Neuronal stem cell (in vitro differentiated cells): ENCODE results near the gene MAP3K12.
A peak's percentile ranks its signal among the peaks of the same experiment; 100 is the strongest.

Experiments used
- DNase-seq: peaks from one replicate; pipeline ENCODE4 v3.0.0-alpha.2; 2013; ENCODE audit warnings: low spot score
- H2AFZ ChIP-seq: one replicate; pipeline ENCODE4 v1.6.1; 2013; ENCODE audit warnings: mild to moderate bottlenecking, low read length, inconsistent platforms
- H2AK5ac ChIP-seq: 2 replicates; pipeline ENCODE4 v1.6.1; 2013; ENCODE audit warnings: low read depth, mild to moderate bottlenecking, inconsistent platforms, low read length, moderate library complexity, mixed read lengths
- H2BK120ac ChIP-seq: 2 replicates; pipeline ENCODE4 v1.6.1; 2013; ENCODE audit warnings: low read depth, mild to moderate bottlenecking, inconsistent platforms, low read length, moderate library complexity, mixed read lengths
- H2BK12ac ChIP-seq: one replicate; pipeline ENCODE4 v1.6.1; 2013; ENCODE audit warnings: low read length, inconsistent platforms
- H2BK15ac ChIP-seq: 2 replicates; pipeline ENCODE4 v1.6.1; 2013; ENCODE audit warnings: mild to moderate bottlenecking, low read length, inconsistent platforms, mixed read lengths
- H2BK5ac ChIP-seq: one replicate; pipeline ENCODE4 v1.6.1; 2013; ENCODE audit warnings: inconsistent platforms, mild to moderate bottlenecking, low read length, moderate library complexity
- H3K14ac ChIP-seq: one replicate; pipeline ENCODE4 v1.6.1; 2013; ENCODE audit warnings: low read length, inconsistent platforms
- H3K18ac ChIP-seq: 2 replicates; pipeline ENCODE4 v1.6.1; 2013; ENCODE audit warnings: low read length, inconsistent platforms
- H3K23ac ChIP-seq: 2 replicates; pipeline ENCODE4 v1.6.1; 2013; ENCODE audit warnings: low read depth, mild to moderate bottlenecking, mixed read lengths, low read length, inconsistent platforms; ENCODE audit not compliant: poor library complexity
- H3K27ac ChIP-seq: replicated peaks from 3 replicates; pipeline ENCODE4 v1.5.1; 2013; ENCODE audit warnings: low read length, inconsistent platforms
- H3K27me3 ChIP-seq, 3 experiments: 2 replicates each; pipeline ENCODE4 v1.6.1; 2013; ENCODE audit warnings: low read length in 3 of 3, mild to moderate bottlenecking in 2 of 3, inconsistent platforms in 1 of 3, low read depth in 1 of 3, mixed read lengths in 1 of 3, moderate library complexity in 1 of 3; ENCODE audit not compliant: control insufficient read depth in 3 of 3, insufficient read depth in 3 of 3
- H3K36me3 ChIP-seq, 2 donors: replicated peaks in 1 of 2; 2 replicates each; pipeline ENCODE4 v1.6.1; 2013; ENCODE audit warnings: low read length in 2 of 2; ENCODE audit not compliant: control insufficient read depth in 2 of 2, insufficient read depth in 2 of 2
- H3K4ac ChIP-seq: 2 replicates; pipeline ENCODE4 v1.6.1; 2013; ENCODE audit warnings: inconsistent platforms, mild to moderate bottlenecking, low read length, moderate library complexity
- H3K4me1 ChIP-seq, 2 donors: 1 replicate in 1 of 2; 2 replicates in 1 of 2; pipeline ENCODE4 v1.6.1; 2013; ENCODE audit warnings: low read length in 2 of 2, low read depth in 1 of 2; ENCODE audit not compliant: control insufficient read depth in 2 of 2, insufficient read depth in 1 of 2
- H3K4me2 ChIP-seq: one replicate; pipeline ENCODE4 v1.6.1; 2013; ENCODE audit warnings: mild to moderate bottlenecking, low read length, inconsistent platforms; ENCODE audit not compliant: insufficient read depth, poor library complexity, severe bottlenecking
- H3K4me3 ChIP-seq, 2 donors: 2 replicates each; pipeline ENCODE4 v1.5.1; 2013; ENCODE audit warnings: low read length in 2 of 2, mild to moderate bottlenecking in 2 of 2, inconsistent platforms in 1 of 2, moderate library complexity in 1 of 2
- H3K79me1 ChIP-seq: one replicate; pipeline ENCODE4 v1.6.1; 2013; ENCODE audit warnings: low read depth, mild to moderate bottlenecking, inconsistent platforms, low read length, moderate library complexity
- H3K9ac ChIP-seq: one replicate; pipeline ENCODE4 v1.6.1; 2013; ENCODE audit warnings: mild to moderate bottlenecking, low read depth, low read length, inconsistent platforms; ENCODE audit not compliant: poor library complexity
- H3K9me3 ChIP-seq, 2 donors: replicated peaks in 1 of 2; 2 replicates each; pipeline versions ENCODE3 to v1.6.1; 2013; ENCODE audit warnings: low read length in 2 of 2, mild to moderate bottlenecking in 2 of 2, inconsistent platforms in 1 of 2, low read depth in 1 of 2, mixed read lengths in 1 of 2, moderate library complexity in 1 of 2; ENCODE audit not compliant: control insufficient read depth in 2 of 2, insufficient read depth in 1 of 2
- H4K8ac ChIP-seq: one replicate; pipeline ENCODE4 v1.6.1; 2013; ENCODE audit warnings: low read depth, mild to moderate bottlenecking, inconsistent platforms, low read length, moderate library complexity
- H4K91ac ChIP-seq: one replicate; pipeline ENCODE4 v1.6.1; 2013; ENCODE audit warnings: low read length, low read depth, mild to moderate bottlenecking, inconsistent platforms; ENCODE audit not compliant: poor library complexity
- WGBS, 2 donors: extraction: QIAGEN DNeasy Blood & Tissue Kit; methylation state at CpG; one replicate each; pipeline ENCODE4 v1.1.7; 2013; ENCODE audit warnings: missing lambda C conversion rate in 2 of 2, mixed read lengths in 1 of 2; ENCODE audit not compliant: insufficient read length in 2 of 2, insufficient replicate concordance in 1 of 2; ENCODE audit errors: extremely low coverage in 2 of 2; 5-methylcytosine and 5-hydroxymethylcytosine counted together

MAP3K12 gene

DNA sequence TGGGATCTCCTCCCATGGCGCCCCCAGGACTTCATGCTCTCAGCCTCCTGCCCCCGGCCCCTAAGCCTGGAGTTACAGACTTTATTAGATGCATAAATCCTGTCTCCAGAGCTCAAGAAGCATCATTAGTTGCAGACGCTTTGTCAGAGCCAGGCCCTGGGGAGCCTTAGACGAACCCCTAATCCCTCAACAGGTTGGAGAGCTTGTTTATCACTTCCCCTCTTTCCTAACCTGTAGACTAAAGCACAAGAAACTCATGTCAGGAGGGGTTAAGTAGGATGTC lies 8.3 kb upstream of the MAP3K12 start:
- H2BK15ac ChIP-seq = no peak overlapping the region
- no peak overlapping the region for H3K4me2 ChIP-seq
- no peak overlapping the region for H2AK5ac ChIP-seq
- DNase-seq = no peak
- no peaks in the 10 kb centered on the region for H3K27me3 ChIP-seq
- no peak overlapping the region for H2BK5ac ChIP-seq
- H2AFZ ChIP-seq = no peak overlapping the region
- H4K8ac ChIP-seq = no peak overlapping the region
- H3K36me3 ChIP-seq = peaks cover 19 to 72% of the 10 kb centered on the region in 2 donors
- no peak overlapping the region for H2BK120ac ChIP-seq
- no peak overlapping the region for H3K14ac ChIP-seq
- H3K4ac ChIP-seq = no peak overlapping the region
- peaks cover 2% of the 10 kb centered on the region for H3K79me1 ChIP-seq
- WGBS, 2 donors = no CpG with 5 or more reads among the region's 4 CpGs
- H3K4me1 ChIP-seq = no peaks in the 10 kb centered on the region
- no peak overlapping the region for H2BK12ac ChIP-seq
- no peak overlapping the region for H4K91ac ChIP-seq
- no peak overlapping the region for H3K23ac ChIP-seq
- no peak overlapping the region for H3K18ac ChIP-seq
- H3K9me3 ChIP-seq = no peaks in the 10 kb centered on the region
- H3K27ac ChIP-seq = no peak overlapping the region
- no peak overlapping the region for H3K4me3 ChIP-seq
- H3K9ac ChIP-seq = no peak overlapping the region

DNA sequence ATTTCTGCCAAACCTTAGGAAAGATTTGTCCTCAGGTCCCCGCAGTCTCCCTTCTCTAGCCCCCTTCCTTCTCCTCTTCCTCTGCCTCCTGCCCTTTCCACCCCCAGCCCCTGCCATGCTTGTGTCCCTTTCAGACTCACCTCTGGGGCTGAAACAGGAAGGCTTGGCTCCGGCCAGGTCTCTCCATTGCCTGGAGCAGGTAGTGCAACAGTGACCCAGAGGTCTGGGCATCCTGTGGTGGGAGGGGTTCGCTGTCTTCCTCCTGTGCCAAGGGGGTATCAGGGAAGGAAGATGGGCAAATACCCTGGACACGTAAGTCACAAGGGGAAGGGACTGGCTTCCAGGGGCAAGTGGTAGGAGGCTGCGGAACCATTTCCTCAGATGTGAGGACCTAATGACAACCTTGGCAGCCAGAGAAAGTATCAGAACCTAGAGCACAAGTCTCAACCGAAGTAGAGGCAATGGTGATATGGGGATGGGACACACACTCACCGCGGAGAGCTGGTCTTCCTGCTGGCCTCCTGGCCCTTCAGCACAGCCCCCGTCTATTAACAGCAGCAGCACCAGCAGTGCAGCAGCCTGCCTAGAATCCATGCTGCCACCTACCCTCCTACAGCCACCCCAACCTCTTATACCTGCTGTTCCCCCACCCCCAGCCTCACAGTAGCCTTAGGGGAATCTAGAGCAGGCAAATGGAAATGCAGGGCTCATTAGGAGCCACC lies 7.8 kb upstream of the MAP3K12 start, which contains the start of gene NPFF:
Gene NPFF, minus strand, starts transcription at position 604 of the 722 bp plus-strand sequence. Its CDS starts 10 bp downstream, at position 594.
- Histone ChIP-seq H2AFZ (no peak within 1 kb of the TSS), H3K27ac (no peak within 1 kb of the TSS), H2BK12ac (no peak within 1 kb of the TSS), H3K4ac (no peak within 1 kb of the TSS), H4K91ac (no peak within 1 kb of the TSS), H3K4me1 (peaks cover 2% of the 10 kb centered on the region in 2 donors), H2BK15ac (no peak within 1 kb of the TSS), H3K4me2 (no peak within 1 kb of the TSS), H3K9ac (no peak within 1 kb of the TSS), H2BK5ac (no peak within 1 kb of the TSS), H3K27me3 (no peaks in the 10 kb centered on the region), H3K23ac (no peak within 1 kb of the TSS), H3K36me3 (peaks cover 18 to 68% of the 10 kb centered on the region in 2 donors), H2AK5ac (no peak within 1 kb of the TSS), H3K9me3 (no peaks in the 10 kb centered on the region), H3K14ac (no peak within 1 kb of the TSS), H3K4me3 (no peak within 1 kb of the TSS), H2BK120ac (no peak within 1 kb of the TSS), H3K18ac (no peak within 1 kb of the TSS), H4K8ac (no peak within 1 kb of the TSS), H3K79me1 (peaks cover 2% of the 10 kb centered on the region)
- DNase-seq = no peak
- WGBS, 2 donors = no CpG with 5 or more reads among the region's 9 CpGs

DNA sequence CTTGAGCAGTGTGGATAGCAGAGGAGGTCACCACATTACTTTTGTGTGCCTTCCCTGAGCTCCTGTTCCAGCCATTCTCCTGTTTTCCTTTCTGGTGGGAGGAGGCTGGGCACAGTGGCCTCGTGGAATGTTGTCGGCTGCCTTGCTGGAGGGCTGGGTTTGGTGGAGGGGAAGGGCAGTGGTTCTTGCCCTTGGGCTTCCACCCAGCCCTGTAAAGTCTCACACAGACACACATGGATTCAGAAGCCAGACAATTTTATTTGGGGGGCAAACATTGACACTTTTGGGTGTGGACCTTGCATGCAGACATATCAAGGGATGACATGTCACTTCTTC lies 7.2 kb upstream of the MAP3K12 start:
- Histone ChIP-seq H2BK15ac (no peak overlapping the region), H2BK5ac (no peak overlapping the region), H2BK120ac (no peak overlapping the region), H3K27me3 (no peaks in the 10 kb centered on the region), H3K4me1 (peaks cover 8% of the 10 kb centered on the region in 2 donors), H2AK5ac (no peak overlapping the region), H3K4me3 (no peak overlapping the region), H3K9ac (no peak overlapping the region), H3K18ac (no peak overlapping the region), H3K27ac (no peak overlapping the region), H2AFZ (no peak overlapping the region), H3K14ac (no peak overlapping the region), H3K9me3 (no peaks in the 10 kb centered on the region), H3K23ac (no peak overlapping the region), H3K4me2 (no peak overlapping the region), H4K91ac (no peak overlapping the region), H3K79me1 (peaks cover 6% of the 10 kb centered on the region), H4K8ac (no peak overlapping the region), H2BK12ac (no peak overlapping the region), H3K36me3 (peaks cover 15 to 62% of the 10 kb centered on the region in 2 donors), H3K4ac (no peak overlapping the region)
- no peak for DNase-seq
- no CpG with 5 or more reads among the region's 2 CpGs for WGBS, 2 donors

DNA sequence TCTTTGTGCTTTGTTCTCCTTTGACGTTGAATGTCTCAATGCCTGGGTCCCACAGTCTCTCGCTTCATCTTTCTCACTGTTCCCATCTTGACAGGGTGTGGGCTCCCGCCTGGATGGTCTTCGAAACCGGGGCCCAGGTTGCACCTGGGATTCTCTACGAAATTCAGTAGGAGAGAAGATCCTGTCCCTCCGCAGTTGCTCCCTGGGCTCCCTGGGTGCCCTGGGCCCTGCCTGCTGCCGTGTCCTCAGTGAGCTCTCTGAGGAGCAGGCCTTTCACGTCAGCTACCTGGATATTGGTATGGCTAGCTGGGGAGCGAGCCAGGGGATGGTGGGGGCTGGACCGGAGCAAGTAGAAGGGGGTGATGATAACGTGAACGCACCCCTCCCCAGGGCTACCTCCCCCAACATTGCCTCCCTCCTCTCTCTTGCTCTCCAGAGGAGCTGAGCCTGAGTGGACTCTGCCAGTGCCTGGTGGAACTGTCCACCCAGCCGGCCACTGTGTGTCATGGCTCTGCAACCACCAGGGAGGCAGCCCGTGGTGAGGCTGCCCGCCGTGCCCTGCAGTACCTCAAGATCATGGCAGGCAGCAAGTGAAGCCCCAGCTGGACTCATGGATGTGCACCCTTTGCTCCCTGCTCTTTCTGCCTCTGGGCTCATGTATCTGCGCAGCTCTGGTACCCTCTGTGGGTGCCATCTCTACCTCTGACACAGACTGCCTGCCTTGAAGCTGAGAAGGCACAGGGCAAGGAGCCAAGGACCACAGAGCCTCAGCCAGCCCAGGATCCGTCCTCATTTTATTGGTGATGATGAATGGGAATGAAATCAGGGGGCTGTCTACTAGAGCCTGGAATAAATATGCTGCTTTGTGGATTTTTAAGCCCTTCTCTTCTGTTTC lies 6.5 kb upstream of the MAP3K12 start:
- DNase-seq = no peak
- Histone ChIP-seq H3K9ac (peak overlapping the region; percentile 3), H3K27ac (no peak overlapping the region), H3K36me3 (peaks cover 14 to 59% of the 10 kb centered on the region in 2 donors), H2AK5ac (peak overlapping the region; percentile 25), H3K4me1 (peaks cover 8% of the 10 kb centered on the region in 2 donors), H3K27me3 (no peaks in the 10 kb centered on the region), H3K9me3 (no peaks in the 10 kb centered on the region), H4K8ac (no peak overlapping the region), H3K14ac (no peak overlapping the region), H2BK5ac (no peak overlapping the region), H2AFZ (no peak overlapping the region), H3K4me3 (no peak overlapping the region), H2BK15ac (no peak overlapping the region), H4K91ac (no peak overlapping the region), H3K18ac (no peak overlapping the region), H2BK120ac (no peak overlapping the region), H3K79me1 (peaks cover 6% of the 10 kb centered on the region), H3K23ac (peak overlapping the region; percentile 19), H3K4me2 (no peak overlapping the region), H2BK12ac (no peak overlapping the region), H3K4ac (no peak overlapping the region)
- no CpG with 5 or more reads among the region's 19 CpGs for WGBS, 2 donors
